Stomach (tissue), 4 donors: Measurements from ENCODE around the gene ARRDC3.

Experiments used
- CTCF ChIP-seq, 7 experiments: fragments of 450-650 bp in 4 of 7; fragments of 200-600 bp in 3 of 7; sonication (generic) in 3 of 7; IDR thresholded peaks; one replicate each; pipeline ENCODE4 v1.5.1; 2016 to 2019; ENCODE audit warnings: antibody characterized with exemption in 7 of 7, control low read depth in 2 of 7, mild to moderate bottlenecking in 1 of 7
- POLR2AphosphoS5 ChIP-seq, 3 donors: sonication (generic); formaldehyde crosslinking; IDR thresholded peaks; one replicate each; pipeline ENCODE4 v1.6.1; 2016; ENCODE audit warnings: antibody characterized with exemption in 3 of 3

- TF ChIP-seq CTCF (IDR thresholded peaks at IDR 0.05) = no peak
- TF ChIP-seq POLR2AphosphoS5 (IDR thresholded peaks at IDR 0.05) = no peak
Observed at GRCh38 chr5:91388362-91388761, 5.2 kb upstream of the ARRDC3 start.
